Adipose tissue (tissue), 3 donors: ENCODE measurements around the gene UTP3. TPM values are rescaled to one million over a fixed set of nuclear protein-coding genes. Genes with fewer than 3 reads are reported as not detected.

ENCODE experiments used
- H3K27ac ChIP-seq: one replicate; pipeline ENCODE4 v1.5.1; 2013; ENCODE audit warnings: low read depth, low read length
- WGBS, 3 donors: extraction: QIAGEN DNeasy Blood & Tissue Kit; methylation state at CpG; one replicate each; pipeline ENCODE4 v1.1.7; 2013; 5-methylcytosine and 5-hydroxymethylcytosine counted together
- polyA plus RNA-seq, 3 donors: library from polyadenylated mRNA; stranded (reverse); fragments of 200-250 nt; gene quantifications; one replicate each; pipeline ENCODE4 v1.2.3, GENCODE V29; 2013
- donor health status: healthy with polysubstance abuse.
- donor health status: Bipolar disorder and iron deficiency.
- donor health status: healthy.

Gene UTP3
- polyA plus RNA-seq, 3 donors, result 9.8 to 31.5 (median 22.5) TPM

GRCh38 chr4:70737006-70737405 lies 48.7 kb downstream of the UTP3 start:
- WGBS, 3 donors, result 49 to 88% (median 70%) methylated on average over 1 of the region's 1 CpG
- no peak overlapping the region for H3K27ac ChIP-seq

GRCh38 chr4:70737409-70737808 lies 49.1 kb downstream of the UTP3 start:
- 76 to 91% (median 77%) methylated on average over 2 of the region's 2 CpGs for WGBS, 3 donors
- H3K27ac ChIP-seq, result no peak overlapping the region

- no peak overlapping the region for H3K27ac ChIP-seq
- WGBS, 3 donors, result 66 to 90% (median 68%) methylated on average over 6 of the region's 6 CpGs
These were observed 51.4 kb downstream of the UTP3 start for GRCh38 chr4:70739496-70740337.

Other genes with a start within 250 kb of the UTP3 start
- not detected for gene MUC7, start 216.3 kb upstream of the UTP3 start, polyA plus RNA-seq
- gene AMTN, start 170.0 kb upstream of the UTP3 start, polyA plus RNA-seq, result not detected
- under 1 TPM in 1 of 3 donors, not detected in 2; 0.12 TPM for gene AMBN, start 96.3 kb upstream of the UTP3 start, polyA plus RNA-seq
- gene ENAM, start 59.8 kb upstream of the UTP3 start, polyA plus RNA-seq, result 1 to 10 TPM in 1 of 3 donors, under 1 TPM in 2; 0.04 to 1.4 (median 0.11) TPM
- 1 to 10 TPM; 2.9 to 7.7 (median 7.6) TPM for gene JCHAIN, start 22.0 kb upstream of the UTP3 start, polyA plus RNA-seq
- gene RUFY3, start 33.4 kb downstream of the UTP3 start, polyA plus RNA-seq, result 10 to 100 TPM; 11.7 to 22.3 (median 15.8) TPM
- gene GRSF1, start 151.4 kb downstream of the UTP3 start, polyA plus RNA-seq, result 10 to 100 TPM; 38.9 to 49.5 (median 48.8) TPM
- 1 to 10 TPM; 2.3 to 4.5 (median 3.9) TPM for gene MOB1B, start 213.8 kb downstream of the UTP3 start, polyA plus RNA-seq